AG10803 (cell line): ENCODE results near the gene CYFIP1.
A peak's percentile ranks its signal among the peaks of the same experiment; 100 is the strongest.

Experiments
- DNase-seq: peaks from one replicate; pipeline ENCODE4 v3.0.0; 2010; ENCODE audit warnings: low read depth
- H3K4me3 ChIP-seq: 2 replicates; pipeline ENCODE4 v1.5.1; 2011; ENCODE audit warnings: mild to moderate bottlenecking, low read length, control low read depth
- CTCF ChIP-seq: conservative IDR thresholded peaks from 2 replicates; pipeline ENCODE4 v1.5.1; 2011; ENCODE audit warnings: mild to moderate bottlenecking, low read length, control low read depth, inconsistent platforms

CYFIP1 gene

GRCh38 chr15:22851513-22851912 is 128.7 kb downstream of the CYFIP1 start:
- DNase-seq = no peak
- TF ChIP-seq CTCF = no peak

GRCh38 chr15:22850055-22850454 is 130.1 kb downstream of the CYFIP1 start:
- TF ChIP-seq CTCF = no peak
- H3K4me3 ChIP-seq = no peak overlapping the region
- no peak for DNase-seq

More at GRCh38 chr15:22851513-22851912, 128.7 kb downstream of the CYFIP1 start:
- H3K4me3 ChIP-seq = no peak overlapping the region

GRCh38 chr15:22846073-22846472 is 134.1 kb downstream of the CYFIP1 start:
- H3K4me3 ChIP-seq = no peak overlapping the region
- DNase-seq = no peak

DNA sequence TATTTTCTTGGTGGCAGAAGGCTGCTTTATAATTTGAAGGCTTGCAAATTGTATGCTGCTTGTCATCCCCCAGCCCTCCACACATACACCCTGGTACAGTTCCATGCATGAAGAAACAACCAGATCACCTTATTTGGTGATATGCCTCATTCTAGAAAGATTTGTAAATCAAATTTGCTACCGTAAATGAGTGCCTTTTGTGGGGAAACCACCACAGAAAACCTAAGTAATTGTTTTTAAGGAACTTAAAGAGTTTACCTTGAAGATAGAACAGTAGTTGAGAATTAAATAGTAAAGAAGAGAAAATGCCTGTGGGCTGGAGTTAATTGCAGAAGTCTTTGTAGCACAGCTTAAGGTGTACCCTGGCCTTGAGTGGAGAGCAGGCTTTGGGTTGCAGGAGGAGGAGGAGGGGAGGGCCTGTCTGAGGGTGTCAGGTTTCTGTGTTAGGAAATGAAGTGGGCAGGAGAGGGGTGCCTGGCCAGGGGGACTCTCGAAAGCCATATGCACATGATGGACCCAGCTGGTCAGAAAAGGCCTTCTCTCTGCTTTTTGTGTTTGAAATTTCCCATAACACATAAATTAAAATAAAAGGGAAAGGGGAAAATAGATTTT is 134.8 kb downstream of the CYFIP1 start:
- DNase-seq = peak; percentile 25
- no peak overlapping the region for H3K4me3 ChIP-seq
- no peak for TF ChIP-seq CTCF

More at GRCh38 chr15:22846073-22846472, 134.1 kb downstream of the CYFIP1 start:
- TF ChIP-seq CTCF = no peak

DNA sequence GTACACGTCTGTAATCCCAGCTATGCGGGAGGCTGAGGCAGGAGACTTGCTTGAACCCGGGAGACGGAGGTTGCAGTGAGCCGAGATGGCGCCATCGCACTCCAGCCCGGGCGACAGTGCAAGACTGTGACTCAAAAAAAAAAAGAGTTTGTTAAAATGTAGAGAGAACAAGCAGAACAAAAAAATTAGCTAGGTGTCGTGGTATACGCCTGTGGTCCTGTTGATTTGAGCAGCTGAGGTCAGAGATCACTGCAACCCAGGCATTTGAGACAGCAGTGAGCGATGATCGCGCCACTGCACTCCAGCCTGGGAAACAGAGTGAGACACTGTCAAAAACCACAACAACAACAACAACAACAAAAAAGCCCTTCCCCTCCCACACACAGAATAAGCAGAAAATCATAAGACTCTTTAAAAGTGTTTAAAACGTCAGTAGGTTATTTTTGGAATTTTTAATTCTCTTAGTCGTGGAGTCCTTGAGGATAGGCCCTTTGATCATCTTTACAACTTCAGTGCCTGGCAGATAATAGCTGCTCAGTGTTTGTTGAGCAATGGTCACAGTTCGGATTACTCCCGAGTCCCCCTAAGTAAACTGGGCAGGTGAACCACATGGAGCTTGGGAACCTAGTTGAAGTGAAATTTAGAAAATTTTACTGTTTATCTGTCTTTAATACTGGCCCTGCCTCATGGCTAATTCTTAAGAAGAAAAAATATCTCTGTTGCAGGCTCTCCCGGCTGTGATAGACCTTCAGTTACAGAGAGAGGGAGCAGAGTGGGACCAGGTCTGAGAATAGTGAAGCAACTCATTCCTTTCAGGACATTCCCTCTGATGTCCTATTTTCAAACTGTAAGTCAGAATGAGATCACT is 135.5 kb downstream of the CYFIP1 start:
- DNase-seq = no peak
- H3K4me3 ChIP-seq = no peak overlapping the region
- TF ChIP-seq CTCF = no peak

DNA sequence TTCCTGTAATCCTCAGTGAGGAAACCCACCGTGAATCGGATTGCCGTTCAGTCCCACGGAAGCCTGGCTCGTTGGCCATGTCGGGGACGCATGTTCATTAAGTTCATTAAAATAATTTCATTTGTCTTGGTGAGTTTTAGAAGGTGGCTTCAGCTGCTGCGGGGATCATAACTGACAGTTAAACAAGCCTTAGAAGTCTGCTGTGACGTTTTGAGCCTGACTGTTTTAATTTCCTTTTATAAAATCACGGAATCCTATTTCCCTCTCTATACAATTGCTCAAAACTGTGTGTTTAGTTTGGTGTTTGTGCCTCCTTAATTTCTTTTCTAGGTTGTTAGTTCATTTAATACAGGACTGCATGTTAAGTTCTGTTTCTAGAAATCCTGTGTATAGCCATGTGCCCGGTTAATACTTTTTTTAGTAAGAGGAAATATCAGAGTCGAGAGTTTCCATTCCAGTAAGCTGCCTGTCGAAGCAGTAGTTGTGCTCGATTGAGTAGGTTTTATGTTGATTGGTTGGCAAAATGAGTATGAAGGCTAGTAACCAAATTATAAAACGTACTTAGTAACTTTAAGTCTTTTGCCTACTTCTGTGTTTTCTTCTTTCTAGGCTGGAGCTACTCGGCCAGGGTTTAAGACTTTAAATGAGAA is 141.0 kb downstream of the CYFIP1 start:
- H3K4me3 ChIP-seq = peak overlapping the region; percentile 92
- no peak for DNase-seq
- no peak for TF ChIP-seq CTCF
